Neural cell (in vitro differentiated cells): ENCODE results near the gene KLHL42.

Experiments used
- CTCF ChIP-seq: fragments of 450-650 bp; IDR thresholded peaks from 2 replicates; pipeline ENCODE4 v1.5.1; 2014; ENCODE audit warnings: antibody characterized with exemption, mild to moderate bottlenecking, moderate library complexity; ENCODE audit not compliant: poor library complexity, severe bottlenecking
- EP300 ChIP-seq: fragments of 450-650 bp; conservative IDR thresholded peaks from 2 replicates; pipeline ENCODE4 v1.6.1; 2014; ENCODE audit warnings: antibody characterized with exemption, mild to moderate bottlenecking, moderate library complexity; ENCODE audit not compliant: poor library complexity, severe bottlenecking
- EZH2 ChIP-seq: fragments of 200-600, 300-800 bp; shearing (Covaris generic), sonication (generic); IDR thresholded peaks from 2 replicates; pipeline ENCODE4 v1.6.1; 2014; ENCODE audit warnings: antibody characterized with exemption, low read length, borderline replicate concordance, mild to moderate bottlenecking; ENCODE audit not compliant: insufficient read depth, poor library complexity, severe bottlenecking
- MXI1 ChIP-seq: fragments of 450-650 bp; conservative IDR thresholded peaks from 2 replicates; pipeline ENCODE4 v1.6.1; 2014; ENCODE audit warnings: antibody characterized with exemption, mild to moderate bottlenecking; ENCODE audit not compliant: poor library complexity, severe bottlenecking
- POLR2AphosphoS5 ChIP-seq: IDR thresholded peaks from 2 replicates; pipeline ENCODE4 v1.6.1; 2012
- RAD21 ChIP-seq: fragments of 450-650 bp; conservative IDR thresholded peaks from 2 replicates; pipeline ENCODE4 v1.6.1; 2014; ENCODE audit warnings: antibody characterized with exemption, mild to moderate bottlenecking, moderate library complexity
- SMC3 ChIP-seq: fragments of 450-650 bp; conservative IDR thresholded peaks from 2 replicates; pipeline ENCODE4 v1.6.1; 2014; ENCODE audit warnings: antibody characterized with exemption, mild to moderate bottlenecking, moderate library complexity; ENCODE audit not compliant: poor library complexity
- TAF1 ChIP-seq: IDR thresholded peaks from 2 replicates; pipeline ENCODE4 v1.6.1; 2012; ENCODE audit warnings: low read depth
- TF ChIP-seq, protein P1 (sequence below): IDR thresholded peaks from 2 replicates; pipeline ENCODE4 v1.6.1; 2012; ENCODE audit warnings: borderline replicate concordance

GRCh38 chr12:27812502-27812901, 32.5 kb downstream of the KLHL42 start:
- no peak for TF ChIP-seq EZH2
- no peak for TF ChIP-seq RAD21
- no peak for TF ChIP-seq CTCF
- no peak for TF ChIP-seq EP300
- TF ChIP-seq MXI1, result no peak
- no peak for TF ChIP-seq TAF1
- no peak for TF ChIP-seq SMC3
- no peak for TF ChIP-seq POLR2AphosphoS5
- TF ChIP-seq, protein P1, sequence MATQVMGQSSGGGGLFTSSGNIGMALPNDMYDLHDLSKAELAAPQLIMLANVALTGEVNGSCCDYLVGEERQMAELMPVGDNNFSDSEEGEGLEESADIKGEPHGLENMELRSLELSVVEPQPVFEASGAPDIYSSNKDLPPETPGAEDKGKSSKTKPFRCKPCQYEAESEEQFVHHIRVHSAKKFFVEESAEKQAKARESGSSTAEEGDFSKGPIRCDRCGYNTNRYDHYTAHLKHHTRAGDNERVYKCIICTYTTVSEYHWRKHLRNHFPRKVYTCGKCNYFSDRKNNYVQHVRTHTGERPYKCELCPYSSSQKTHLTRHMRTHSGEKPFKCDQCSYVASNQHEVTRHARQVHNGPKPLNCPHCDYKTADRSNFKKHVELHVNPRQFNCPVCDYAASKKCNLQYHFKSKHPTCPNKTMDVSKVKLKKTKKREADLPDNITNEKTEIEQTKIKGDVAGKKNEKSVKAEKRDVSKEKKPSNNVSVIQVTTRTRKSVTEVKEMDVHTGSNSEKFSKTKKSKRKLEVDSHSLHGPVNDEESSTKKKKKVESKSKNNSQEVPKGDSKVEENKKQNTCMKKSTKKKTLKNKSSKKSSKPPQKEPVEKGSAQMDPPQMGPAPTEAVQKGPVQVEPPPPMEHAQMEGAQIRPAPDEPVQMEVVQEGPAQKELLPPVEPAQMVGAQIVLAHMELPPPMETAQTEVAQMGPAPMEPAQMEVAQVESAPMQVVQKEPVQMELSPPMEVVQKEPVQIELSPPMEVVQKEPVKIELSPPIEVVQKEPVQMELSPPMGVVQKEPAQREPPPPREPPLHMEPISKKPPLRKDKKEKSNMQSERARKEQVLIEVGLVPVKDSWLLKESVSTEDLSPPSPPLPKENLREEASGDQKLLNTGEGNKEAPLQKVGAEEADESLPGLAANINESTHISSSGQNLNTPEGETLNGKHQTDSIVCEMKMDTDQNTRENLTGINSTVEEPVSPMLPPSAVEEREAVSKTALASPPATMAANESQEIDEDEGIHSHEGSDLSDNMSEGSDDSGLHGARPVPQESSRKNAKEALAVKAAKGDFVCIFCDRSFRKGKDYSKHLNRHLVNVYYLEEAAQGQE, result no peak
